HEK293 (cell line): ENCODE measurements around the gene LOXL4.
A peak's percentile ranks its signal among the peaks of the same experiment; 100 is the strongest.

Experiments used
- CTCF ChIA-PET: fragments of 350-600 bp; formaldehyde crosslinking; extraction: SDS; loops from one replicate; lab custom pipeline; 2021; ENCODE audit warnings: antibody characterized with exemption; lab: Yijun Ruan, JAX
- POLR2A ChIA-PET: fragments of 300-600 bp; formaldehyde crosslinking; extraction: SDS; loops from one replicate; lab custom pipeline; 2020; ENCODE audit warnings: antibody characterized with exemption, inconsistent platforms; lab: Yijun Ruan, JAX
- H3K27ac ChIP-seq: fragments of 200-500 bp; sonication (Bioruptor generic); 2 replicates; pipeline ENCODE4 v1.5.1; 2014; ENCODE audit warnings: low read depth, low read length, control low read depth, inconsistent platforms; ENCODE audit errors: extremely low read depth
- H3K36me3 ChIP-seq, 2 experiments: fragments of 200-500 bp in 1 of 2; sonication (Bioruptor generic) in 1 of 2; 1 replicate in 1 of 2; 2 replicates in 1 of 2; pipeline ENCODE4 v1.5.1; 2014 to 2017; ENCODE audit warnings: inconsistent platforms in 2 of 2, low read length in 2 of 2; ENCODE audit not compliant: control insufficient read depth in 2 of 2, insufficient read depth in 1 of 2
- H3K4me1 ChIP-seq: fragments of 200-500 bp; sonication (Bioruptor generic); 2 replicates; pipeline ENCODE4 v1.5.1; 2014; ENCODE audit warnings: mild to moderate bottlenecking, low read length, inconsistent platforms; ENCODE audit not compliant: control insufficient read depth, insufficient read depth
- H3K4me3 ChIP-seq: 2 replicates; pipeline ENCODE4 v1.5.1; 2011; ENCODE audit warnings: low read depth, mild to moderate bottlenecking, control low read depth, low read length, moderate library complexity
- H3K9me3 ChIP-seq: fragments of 200-500 bp; sonication (Bioruptor generic); 2 replicates; pipeline ENCODE4 v1.5.1; 2014; ENCODE audit warnings: low read depth, low read length, inconsistent platforms; ENCODE audit not compliant: control insufficient read depth, insufficient read depth
- BCL11B ChIP-seq: fragments of 450-650 bp; formaldehyde crosslinking; IDR thresholded peaks from 2 replicates; pipeline ENCODE4 v1.5.1; 2016; ENCODE audit warnings: low read depth, missing biosample characterization, missing genetic modification characterization
- BCL6B ChIP-seq: fragments of 450-650 bp; formaldehyde crosslinking; IDR thresholded peaks from 2 replicates; pipeline ENCODE4 v1.5.1; 2017; ENCODE audit warnings: missing biosample characterization, missing genetic modification characterization
- EGR2 ChIP-seq: fragments of 450-650 bp; formaldehyde crosslinking; IDR thresholded peaks from 2 replicates; pipeline ENCODE4 v1.5.1; 2016; ENCODE audit warnings: low read depth, missing biosample characterization, missing genetic modification characterization
- KLF17 ChIP-seq: fragments of 450-650 bp; formaldehyde crosslinking; IDR thresholded peaks from 2 replicates; pipeline ENCODE4 v1.5.1; 2016; ENCODE audit warnings: missing biosample characterization, missing genetic modification characterization
- SP7 ChIP-seq: fragments of 450-650 bp; formaldehyde crosslinking; IDR thresholded peaks from 2 replicates; pipeline ENCODE4 v1.5.1; 2016; ENCODE audit warnings: missing biosample characterization, missing genetic modification characterization
- TSHZ1 ChIP-seq: fragments of 450-650 bp; formaldehyde crosslinking; IDR thresholded peaks from 2 replicates; pipeline ENCODE4 v1.5.1; 2016; ENCODE audit warnings: missing biosample characterization, missing genetic modification characterization, borderline replicate concordance
- ZBTB17 ChIP-seq: fragments of 450-650 bp; formaldehyde crosslinking; IDR thresholded peaks from 2 replicates; pipeline ENCODE4 v1.5.1; 2016; ENCODE audit warnings: missing biosample characterization, missing genetic modification characterization
- ZEB2 ChIP-seq: fragments of 450-650 bp; formaldehyde crosslinking; IDR thresholded peaks from 2 replicates; pipeline ENCODE4 v1.5.1; 2016; ENCODE audit warnings: missing biosample characterization, missing genetic modification characterization
- ZFHX2 ChIP-seq: fragments of 450-650 bp; formaldehyde crosslinking; conservative IDR thresholded peaks from 2 replicates; pipeline ENCODE4 v1.5.1; 2016; ENCODE audit warnings: missing biosample characterization, missing genetic modification characterization
- ZFP37 ChIP-seq: fragments of 450-650 bp; formaldehyde crosslinking; IDR thresholded peaks from 2 replicates; pipeline ENCODE4 v1.5.1; 2016; ENCODE audit warnings: missing biosample characterization, missing genetic modification characterization
- ZFP69B ChIP-seq: fragments of 450-650 bp; formaldehyde crosslinking; IDR thresholded peaks from 2 replicates; pipeline ENCODE4 v1.5.1; 2016; ENCODE audit warnings: missing biosample characterization, missing genetic modification characterization
- ZIC2 ChIP-seq: fragments of 450-650 bp; formaldehyde crosslinking; IDR thresholded peaks from 2 replicates; pipeline ENCODE4 v1.5.1; 2016; ENCODE audit warnings: missing biosample characterization, missing genetic modification characterization
- ZNF140 ChIP-seq: fragments of 450-650 bp; formaldehyde crosslinking; IDR thresholded peaks from 2 replicates; pipeline ENCODE4 v1.5.1; 2016; ENCODE audit warnings: missing biosample characterization, missing genetic modification characterization
- ZNF169 ChIP-seq: fragments of 450-650 bp; formaldehyde crosslinking; IDR thresholded peaks from 2 replicates; pipeline ENCODE4 v1.5.1; 2016; ENCODE audit warnings: missing biosample characterization, missing genetic modification characterization
- ZNF175 ChIP-seq: fragments of 450-650 bp; formaldehyde crosslinking; IDR thresholded peaks from 2 replicates; pipeline ENCODE4 v1.5.1; 2016; ENCODE audit warnings: missing biosample characterization, missing genetic modification characterization
- ZNF184 ChIP-seq: fragments of 450-650 bp; IDR thresholded peaks from 2 replicates; pipeline ENCODE4 v1.5.1; 2018; ENCODE audit warnings: missing biosample characterization, mild to moderate bottlenecking, missing genetic modification characterization
- ZNF366 ChIP-seq: fragments of 450-650 bp; formaldehyde crosslinking; conservative IDR thresholded peaks from 2 replicates; pipeline ENCODE4 v1.5.1; 2016; ENCODE audit warnings: missing biosample characterization, missing genetic modification characterization
- ZNF501 ChIP-seq: fragments of 450-650 bp; formaldehyde crosslinking; IDR thresholded peaks from 2 replicates; pipeline ENCODE4 v1.5.1; 2016; ENCODE audit warnings: missing biosample characterization, missing genetic modification characterization
- ZNF521 ChIP-seq: fragments of 450-650 bp; formaldehyde crosslinking; IDR thresholded peaks from 2 replicates; pipeline ENCODE4 v1.5.1; 2017; ENCODE audit warnings: missing biosample characterization, mild to moderate bottlenecking, missing genetic modification characterization
- ZNF530 ChIP-seq: fragments of 450-650 bp; formaldehyde crosslinking; IDR thresholded peaks from 2 replicates; pipeline ENCODE4 v1.5.1; 2016; ENCODE audit warnings: low read depth, missing biosample characterization, missing genetic modification characterization
- ZNF600 ChIP-seq: fragments of 450-650 bp; formaldehyde crosslinking; IDR thresholded peaks from 2 replicates; pipeline ENCODE4 v1.5.1; 2016; ENCODE audit warnings: missing biosample characterization, missing genetic modification characterization
- ZNF610 ChIP-seq: fragments of 450-650 bp; formaldehyde crosslinking; IDR thresholded peaks from 2 replicates; pipeline ENCODE4 v1.5.1; 2016; ENCODE audit warnings: missing biosample characterization, missing genetic modification characterization, borderline replicate concordance
- ZNF660 ChIP-seq: fragments of 450-650 bp; IDR thresholded peaks from 2 replicates; pipeline ENCODE4 v1.5.1; 2018; ENCODE audit warnings: missing biosample characterization, mild to moderate bottlenecking, missing genetic modification characterization
- ZNF792 ChIP-seq: fragments of 450-650 bp; formaldehyde crosslinking; IDR thresholded peaks from 2 replicates; pipeline ENCODE4 v1.5.1; 2016; ENCODE audit warnings: missing biosample characterization, missing genetic modification characterization

The LOXL4 gene

GRCh38 chr10:98260752-98261151 is 7.2 kb downstream of the LOXL4 start:
- H3K4me3 ChIP-seq = no peak overlapping the region
- POLR2A ChIA-PET = no interaction called here

GRCh38 chr10:98260350-98260749 is 7.6 kb downstream of the LOXL4 start:
- CTCF ChIA-PET = no interaction called here
- no peak overlapping the region for H3K27ac ChIP-seq
- TF ChIP-seq EGR2 (tag by site-specific recombination) = peak; percentile 71
- TF ChIP-seq ZNF521 (tag by site-specific recombination) = no peak
- TF ChIP-seq ZFHX2 (tag by site-specific recombination) = peak; percentile 68
- TF ChIP-seq ZNF501 (tag by site-specific recombination) = no peak
- 0 out of 2 replicates have a peak, but pooled peaks have one; percentile 17 for TF ChIP-seq BCL6B (tag by site-specific recombination)

More at GRCh38 chr10:98260752-98261151, 7.2 kb downstream of the LOXL4 start:
- no peaks in the 10 kb centered on the region for H3K9me3 ChIP-seq
- no peaks in the 10 kb centered on the region; the same call in 1 of the 2 replicates for H3K4me1 ChIP-seq
- no peak for TF ChIP-seq BCL11B (tag by site-specific recombination)
- TF ChIP-seq ZFP37 (tag by site-specific recombination) = no peak
- no peak for TF ChIP-seq ZNF530 (tag by site-specific recombination)
- TF ChIP-seq ZIC2 (tag by site-specific recombination) = peak; percentile 44; the same call in 1 of the 2 replicates
- TF ChIP-seq ZNF169 (tag by site-specific recombination) = no peak
- no peak for TF ChIP-seq ZNF521 (tag by site-specific recombination)
- no peak for TF ChIP-seq ZNF140 (tag by site-specific recombination)
- TF ChIP-seq, all 188 proteins: peak for 1
- Histone ChIP-seq H3K27ac (no peak overlapping the region), H3K36me3 (no peaks in the 10 kb centered on the region)
- CTCF ChIA-PET = no interaction called here

GRCh38 chr10:98259606-98260315 is 8.2 kb downstream of the LOXL4 start:
- CTCF ChIA-PET = no interaction called here
- no peaks in the 10 kb centered on the region; the same call in 1 of the 2 replicates for H3K4me1 ChIP-seq
- H3K4me3 ChIP-seq = no peak overlapping the region
- POLR2A ChIA-PET = no interaction called here
- H3K9me3 ChIP-seq = no peaks in the 10 kb centered on the region
- H3K36me3 ChIP-seq = no peaks in the 10 kb centered on the region
- no peak overlapping the region for H3K27ac ChIP-seq
- TF ChIP-seq ZFHX2 (tag by site-specific recombination) (0 out of 2 replicates have a peak, but pooled peaks have one; percentile 21), ZNF600 (tag by site-specific recombination) (peak; percentile 97), ZNF175 (tag by site-specific recombination) (no peak), ZNF521 (tag by site-specific recombination) (no peak), SP7 (tag by site-specific recombination) (peak; percentile 28; the same call in 1 of the 2 replicates), ZEB2 (peak; percentile 43; the same call in 1 of the 2 replicates), ZFP69B (tag by site-specific recombination) (0 out of 2 replicates have a peak, but pooled peaks have one; percentile 20), ZBTB17 (tag by site-specific recombination) (peak; percentile 52; the same call in 1 of the 2 replicates), KLF17 (peak; percentile 46), ZNF184 (tag by site-specific recombination) (no peak), TSHZ1 (tag by site-specific recombination) (peak; percentile 73; the same call in 1 of the 2 replicates), ZNF610 (no peak), ZNF660 (tag by site-specific recombination) (peak; percentile 70), ZNF366 (tag by site-specific recombination) (no peak), ZNF792 (tag by site-specific recombination) (no peak)

More at GRCh38 chr10:98260350-98260749, 7.6 kb downstream of the LOXL4 start:
- Histone ChIP-seq H3K4me1 (no peaks in the 10 kb centered on the region; the same call in 1 of the 2 replicates), H3K9me3 (no peaks in the 10 kb centered on the region), H3K4me3 (no peak overlapping the region), H3K36me3 (no peaks in the 10 kb centered on the region)
- POLR2A ChIA-PET = no interaction called here
